Stimulated activated naive CD4-positive, alpha-beta T cell treated with Interleukin-2 at 50 U/mL for 16 hours (primary cell): ENCODE measurements around the gene HORMAD2.
"Not testable (repeated sequence)": the region's sequence is repeated elsewhere in the genome, so short reads cannot be mapped to it uniquely, and the experiment has no call there.

ENCODE experiments used
- DNase-seq: peaks from one replicate; lab custom pipeline; 2025; lab: John Stamatoyannopoulos, UW

HORMAD2 gene

GRCh38 chr22:30210235-30210909 is 130.1 kb downstream of the HORMAD2 start:
- DNase-seq: no peak

GRCh38 chr22:30211124-30211820 is 131.0 kb downstream of the HORMAD2 start:
- DNase-seq: no peak

GRCh38 chr22:30212363-30212995 is 132.2 kb downstream of the HORMAD2 start:
- DNase-seq: no peak

- DNase-seq: no peak
Observed at GRCh38 chr22:30212996-30213441, 132.8 kb downstream of the HORMAD2 start.

- no peak for DNase-seq
Observed at GRCh38 chr22:30214703-30215407, 134.6 kb downstream of the HORMAD2 start.

- not testable (repeated sequence) for DNase-seq
Observed at GRCh38 chr22:30216272-30216671, 136.0 kb downstream of the HORMAD2 start.

GRCh38 chr22:30216710-30217109 is 136.4 kb downstream of the HORMAD2 start:
- DNase-seq: no peak

GRCh38 chr22:30217698-30218560 is 137.7 kb downstream of the HORMAD2 start:
- DNase-seq: no peak

- no peak for DNase-seq
Observed at GRCh38 chr22:30219049-30219654, 138.9 kb downstream of the HORMAD2 start.

GRCh38 chr22:30219668-30220278 is 139.5 kb downstream of the HORMAD2 start:
- no peak for DNase-seq

GRCh38 chr22:30220338-30221012 is 140.2 kb downstream of the HORMAD2 start:
- DNase-seq: no peak

- peak; percentile 59 for DNase-seq
Observed at GRCh38 chr22:30221121-30221992, 141.1 kb downstream of the HORMAD2 start.

- no peak for DNase-seq
Observed at GRCh38 chr22:30222321-30222720, 142.1 kb downstream of the HORMAD2 start.

GRCh38 chr22:30223303-30223702 is 143.0 kb downstream of the HORMAD2 start:
- no peak for DNase-seq

GRCh38 chr22:30224161-30224857 is 144.0 kb downstream of the HORMAD2 start:
- DNase-seq: no peak

- no peak for DNase-seq
Observed at GRCh38 chr22:30225220-30225927, 145.1 kb downstream of the HORMAD2 start.

- DNase-seq: no peak
Observed at GRCh38 chr22:30226192-30226832, 146.0 kb downstream of the HORMAD2 start.
